Activated CD4-positive, alpha-beta T cell treated with anti-CD3 and anti-CD28 coated beads, Interleukin-10, Interleukin-2, amounts not matched to agents 100 ng/mL and 50 ng/mL, durations not matched to agents 16 hours and 8 hours (primary cell): ENCODE results near the gene TCF7.

Source experiments
- DNase-seq: peaks from one replicate; pipeline ENCODE4 v3.0.0-alpha.2; 2020

The TCF7 gene

GRCh38 chr5:134114886-134115805 lies 665 bp downstream of the TCF7 start:
- DNase-seq = no peak

- no peak for DNase-seq
Observed at GRCh38 chr5:134115806-134116175, 1.3 kb downstream of the TCF7 start.

- no peak for DNase-seq
Observed at GRCh38 chr5:134116286-134116685, 1.8 kb downstream of the TCF7 start.

GRCh38 chr5:134116789-134117761 lies 2.6 kb downstream of the TCF7 start:
- DNase-seq = no peak

- no peak for DNase-seq
Observed at GRCh38 chr5:134118212-134118835, 3.8 kb downstream of the TCF7 start.

- no peak for DNase-seq
Observed at GRCh38 chr5:134119720-134120119, 5.2 kb downstream of the TCF7 start.

GRCh38 chr5:134120386-134121138 lies 6.1 kb downstream of the TCF7 start:
- DNase-seq = no peak

- no peak for DNase-seq
Observed at GRCh38 chr5:134122530-134122929, 8.0 kb downstream of the TCF7 start.

GRCh38 chr5:134123360-134123759 lies 8.9 kb downstream of the TCF7 start:
- DNase-seq = no peak

GRCh38 chr5:134124289-134125038 lies 10.0 kb downstream of the TCF7 start:
- no peak for DNase-seq

- no peak for DNase-seq
Observed at GRCh38 chr5:134125039-134126015, 10.8 kb downstream of the TCF7 start.

- DNase-seq = no peak
Observed at GRCh38 chr5:134127376-134127861, 12.9 kb downstream of the TCF7 start.

- no peak for DNase-seq
Observed at GRCh38 chr5:134127988-134128647, 13.6 kb downstream of the TCF7 start.

- DNase-seq = no peak
Observed at GRCh38 chr5:134128648-134128995, 14.1 kb downstream of the TCF7 start.

GRCh38 chr5:134129411-134130238 lies 15.1 kb downstream of the TCF7 start:
- no peak for DNase-seq

- DNase-seq = no peak
Observed at GRCh38 chr5:134130239-134130945, 15.9 kb downstream of the TCF7 start.

- no peak for DNase-seq
Observed at GRCh38 chr5:134131165-134131564, 16.7 kb downstream of the TCF7 start.
